ENCODE results near the gene TNNT3.

TNNT3 gene

DNA sequence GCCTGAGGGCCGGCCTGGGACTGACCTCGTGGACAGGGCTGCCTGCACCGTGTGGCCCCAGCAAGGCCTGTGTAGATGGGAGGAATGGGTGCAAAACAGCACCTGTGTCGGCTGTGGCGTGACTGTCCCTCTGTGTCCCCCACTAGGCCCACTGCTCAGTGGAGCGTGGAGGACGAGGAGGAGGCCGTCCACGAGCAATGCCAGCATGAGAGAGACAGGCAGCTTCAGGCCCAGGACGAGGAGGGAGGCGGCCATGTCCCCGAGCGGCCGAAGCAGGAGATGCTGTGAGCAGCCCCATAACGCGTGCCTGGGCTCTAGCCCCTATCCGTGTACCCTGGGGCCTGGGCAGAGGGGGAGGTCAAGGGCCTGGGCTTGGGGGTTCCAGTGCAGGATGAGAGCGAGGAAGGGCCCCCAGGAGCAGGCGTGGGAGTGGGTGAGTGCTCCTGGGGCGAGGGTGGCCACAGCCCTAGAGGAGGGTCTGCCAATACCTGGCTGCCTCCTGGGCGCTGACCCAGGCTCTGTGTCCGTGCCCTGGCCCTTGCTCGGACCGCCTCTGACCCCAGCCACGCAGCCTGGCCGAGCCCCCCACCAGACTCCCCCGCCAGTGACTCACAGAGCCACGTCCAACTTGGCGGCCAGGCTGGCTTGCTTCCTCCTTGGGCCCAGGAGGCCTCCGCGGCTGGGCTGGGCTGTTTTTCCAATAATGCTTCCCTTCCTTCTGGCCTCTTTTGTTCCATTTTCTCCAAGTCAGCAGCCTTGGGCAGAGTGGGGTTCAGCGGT is 39.4 kb upstream of the TNNT3 start:
- DNase-seq (ENCODE audit: low read depth): no peak
- TF ChIP-seq CTCF (IDR thresholded peaks at IDR 0.05; ENCODE audit: insufficient read depth, low read depth, low read length, missing control alignments): no peak

GRCh38 chr11:1880746-1881441 is 38.6 kb upstream of the TNNT3 start:
- TF ChIP-seq CTCF (IDR thresholded peaks at IDR 0.05; ENCODE audit: insufficient read depth, low read depth, low read length, missing control alignments): no peak
- no peak for DNase-seq (ENCODE audit: low read depth)
- H3K4me3 ChIP-seq (ENCODE audit: low read depth, low read length): no peak overlapping the region

More for the DNA sequence above, 39.4 kb upstream of the TNNT3 start:
- H3K4me3 ChIP-seq (ENCODE audit: low read depth, low read length): no peak overlapping the region

GRCh38 chr11:1881442-1882264 is 37.9 kb upstream of the TNNT3 start:
- DNase-seq (ENCODE audit: low read depth): no peak
- no peak overlapping the region for H3K4me3 ChIP-seq (ENCODE audit: low read depth, low read length)
- no peak for TF ChIP-seq CTCF (IDR thresholded peaks at IDR 0.05; ENCODE audit: insufficient read depth, low read depth, low read length, missing control alignments)

GRCh38 chr11:1882265-1883238 is 37.0 kb upstream of the TNNT3 start:
- peak; percentile 88 for TF ChIP-seq CTCF (IDR thresholded peaks at IDR 0.05; ENCODE audit: insufficient read depth, low read depth, low read length, missing control alignments)
- peak; percentile 82 for DNase-seq (ENCODE audit: low read depth)
- H3K4me3 ChIP-seq (ENCODE audit: low read depth, low read length): no peak overlapping the region

DNA sequence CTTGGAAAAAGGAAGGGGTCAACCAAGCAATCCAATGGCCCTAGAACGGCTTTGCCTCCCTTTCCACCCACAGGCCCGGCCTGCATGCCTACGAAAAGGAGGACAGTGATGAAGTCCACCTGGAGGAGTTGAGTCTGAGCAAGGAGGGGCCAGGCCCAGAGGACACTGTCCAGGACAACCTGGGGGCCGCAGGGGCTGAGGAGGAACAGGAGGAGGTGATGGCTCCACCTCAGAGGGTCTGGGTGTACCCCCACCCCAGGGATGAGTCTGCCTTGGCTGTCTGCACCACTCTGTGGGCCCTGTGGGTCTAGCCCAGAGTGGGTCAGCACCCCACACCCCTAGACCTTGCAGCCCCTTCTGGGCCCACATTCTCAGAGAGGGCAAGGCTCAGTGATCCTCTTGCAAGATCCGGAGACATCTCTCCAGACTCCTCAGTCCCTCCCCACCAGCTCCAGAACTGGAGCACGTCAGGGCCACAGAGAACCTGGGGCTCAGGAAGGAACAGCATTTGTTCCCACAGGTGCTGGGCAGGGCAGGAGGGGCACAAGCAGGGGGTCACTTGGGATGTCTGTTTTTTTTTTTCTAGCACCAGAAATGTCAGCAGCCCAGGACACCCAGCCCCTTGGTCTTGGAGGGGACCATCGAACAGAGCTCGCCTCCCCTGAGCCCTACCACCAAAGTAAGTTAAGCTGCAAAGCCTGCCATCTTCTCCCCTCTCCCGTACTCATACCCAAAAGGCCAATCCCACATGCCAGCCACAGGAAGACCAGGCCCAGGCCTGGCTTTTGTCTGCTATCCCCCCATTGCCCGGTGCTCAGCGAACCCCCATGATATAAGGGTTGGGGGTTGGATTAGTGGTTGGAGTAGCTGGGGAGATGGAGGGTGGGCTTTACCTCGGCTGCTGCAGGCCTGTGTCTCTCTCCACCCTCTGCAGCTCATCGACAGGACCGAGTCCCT is 35.9 kb upstream of the TNNT3 start:
- DNase-seq (ENCODE audit: low read depth): no peak
- no peak for TF ChIP-seq CTCF (IDR thresholded peaks at IDR 0.05; ENCODE audit: insufficient read depth, low read depth, low read length, missing control alignments)
- no peak overlapping the region for H3K4me3 ChIP-seq (ENCODE audit: low read depth, low read length)
